ENCODE data around the gene NHS.

The NHS gene

GRCh38 chrX:17425136-17425535 lies 50.1 kb downstream of the NHS start:
- Histone ChIP-seq H4K20me1 (ENCODE audit: insufficient read depth) (no peaks in the 10 kb centered on the region), H3K4me1 (ENCODE audit: low read depth, poor library complexity, severe bottlenecking) (no peaks in the 10 kb centered on the region), H3K27me3 (ENCODE audit: insufficient read depth, low read depth) (no peaks in the 10 kb centered on the region), H3K27ac (no peak overlapping the region), H3K79me2 (ENCODE audit: insufficient read depth, low read depth) (no peaks in the 10 kb centered on the region), H3K4me3 (IDR thresholded peaks at IDR 0.05; ENCODE audit: insufficient read depth, low read depth, low read length) (no peak overlapping the region), H2AFZ (ENCODE audit: low read depth) (no peak overlapping the region), H3K9ac (no peak overlapping the region), H3K36me3 (ENCODE audit: insufficient read depth) (no peaks in the 10 kb centered on the region), H3K4me2 (no peak overlapping the region)
- no peak for TF ChIP-seq CTCF (conservative IDR thresholded peaks at IDR 0.05; ENCODE audit: low read depth, low read length)

GRCh38 chrX:17425551-17425950 lies 50.6 kb downstream of the NHS start:
- Histone ChIP-seq H3K4me3 (IDR thresholded peaks at IDR 0.05; ENCODE audit: insufficient read depth, low read depth, low read length) (no peak overlapping the region), H3K27ac (no peak overlapping the region), H3K9ac (no peak overlapping the region), H2AFZ (ENCODE audit: low read depth) (no peak overlapping the region), H3K27me3 (ENCODE audit: insufficient read depth, low read depth) (no peaks in the 10 kb centered on the region), H3K79me2 (ENCODE audit: insufficient read depth, low read depth) (no peaks in the 10 kb centered on the region), H3K4me2 (no peak overlapping the region), H3K4me1 (ENCODE audit: low read depth, poor library complexity, severe bottlenecking) (no peaks in the 10 kb centered on the region), H3K36me3 (ENCODE audit: insufficient read depth) (no peaks in the 10 kb centered on the region), H4K20me1 (ENCODE audit: insufficient read depth) (no peaks in the 10 kb centered on the region)
- no peak for TF ChIP-seq CTCF (conservative IDR thresholded peaks at IDR 0.05; ENCODE audit: low read depth, low read length)

GRCh38 chrX:17431171-17431570 lies 56.2 kb downstream of the NHS start:
- Histone ChIP-seq H3K4me2 (no peak overlapping the region), H3K9ac (no peak overlapping the region), H3K79me2 (ENCODE audit: insufficient read depth, low read depth) (no peaks in the 10 kb centered on the region), H4K20me1 (ENCODE audit: insufficient read depth) (no peaks in the 10 kb centered on the region), H3K27ac (no peak overlapping the region), H2AFZ (ENCODE audit: low read depth) (no peak overlapping the region), H3K4me1 (ENCODE audit: low read depth, poor library complexity, severe bottlenecking) (no peaks in the 10 kb centered on the region), H3K27me3 (ENCODE audit: insufficient read depth, low read depth) (no peaks in the 10 kb centered on the region), H3K36me3 (ENCODE audit: insufficient read depth) (no peaks in the 10 kb centered on the region), H3K4me3 (IDR thresholded peaks at IDR 0.05; ENCODE audit: insufficient read depth, low read depth, low read length) (no peak overlapping the region)
- TF ChIP-seq CTCF (conservative IDR thresholded peaks at IDR 0.05; ENCODE audit: low read depth, low read length) = no peak

- Histone ChIP-seq H3K9ac (no peak overlapping the region), H3K4me3 (IDR thresholded peaks at IDR 0.05; ENCODE audit: insufficient read depth, low read depth, low read length) (no peak overlapping the region), H4K20me1 (ENCODE audit: insufficient read depth) (no peaks in the 10 kb centered on the region), H3K4me1 (ENCODE audit: low read depth, poor library complexity, severe bottlenecking) (no peaks in the 10 kb centered on the region), H3K36me3 (ENCODE audit: insufficient read depth) (no peaks in the 10 kb centered on the region), H3K27me3 (ENCODE audit: insufficient read depth, low read depth) (no peaks in the 10 kb centered on the region), H3K4me2 (no peak overlapping the region), H3K79me2 (ENCODE audit: insufficient read depth, low read depth) (no peaks in the 10 kb centered on the region), H3K27ac (no peak overlapping the region), H2AFZ (ENCODE audit: low read depth) (no peak overlapping the region)
- no peak for TF ChIP-seq CTCF (conservative IDR thresholded peaks at IDR 0.05; ENCODE audit: low read depth, low read length)
These were observed 57.2 kb downstream of the NHS start for GRCh38 chrX:17432158-17432557.

GRCh38 chrX:17433965-17434364 lies 59.0 kb downstream of the NHS start:
- no peak overlapping the region for H3K9ac ChIP-seq
- no peaks in the 10 kb centered on the region for H3K36me3 ChIP-seq (ENCODE audit: insufficient read depth)
- no peak overlapping the region for H2AFZ ChIP-seq (ENCODE audit: low read depth)
- no peak overlapping the region for H3K4me3 ChIP-seq (IDR thresholded peaks at IDR 0.05; ENCODE audit: insufficient read depth, low read depth, low read length)
- no peaks in the 10 kb centered on the region for H4K20me1 ChIP-seq (ENCODE audit: insufficient read depth)
- H3K4me2 ChIP-seq = no peak overlapping the region
- no peaks in the 10 kb centered on the region for H3K27me3 ChIP-seq (ENCODE audit: insufficient read depth, low read depth)
- no peak overlapping the region for H3K27ac ChIP-seq
- H3K4me1 ChIP-seq (ENCODE audit: low read depth, poor library complexity, severe bottlenecking) = no peaks in the 10 kb centered on the region
- H3K79me2 ChIP-seq (ENCODE audit: insufficient read depth, low read depth) = no peaks in the 10 kb centered on the region
- no peak for TF ChIP-seq CTCF (conservative IDR thresholded peaks at IDR 0.05; ENCODE audit: low read depth, low read length)
